Limb (tissue), 2 donors: ENCODE data around the gene HNRNPCL1.
"Not testable (repeated sequence)": the region's sequence is repeated elsewhere in the genome, so short reads cannot be mapped to it uniquely, and the experiment has no call there.

Experiments
- DNase-seq, 2 donors: peaks; one replicate each; pipeline ENCODE4 v3.0.0-alpha.2; 2016; ENCODE audit errors: extremely low spot score in 2 of 2

HNRNPCL1 gene

DNA sequence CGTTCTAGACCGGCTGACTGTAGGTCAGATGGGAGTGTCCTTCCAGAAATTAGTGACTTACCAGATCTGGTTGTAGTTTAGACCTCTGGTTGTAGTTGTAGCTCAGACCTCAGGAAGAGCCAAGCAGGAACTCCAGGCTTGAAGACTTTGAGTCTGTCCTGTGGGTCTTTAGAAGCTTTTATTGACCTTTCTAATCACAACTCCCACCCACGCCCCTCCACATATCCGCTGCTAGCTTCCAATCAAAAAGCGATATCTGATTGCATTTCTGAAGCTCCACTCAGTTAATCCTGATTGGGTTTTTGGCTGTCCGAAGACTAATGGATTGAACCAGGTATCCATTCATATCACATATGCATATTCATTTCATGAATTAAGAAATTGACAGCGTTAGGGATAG lies at the start of gene HNRNPCL1:
Gene HNRNPCL1 (minus strand): TSS at position 101 of the 400 bp plus-strand sequence. CDS start 431 bp downstream, outside the sequence.
- DNase-seq, result not testable (repeated sequence)

DNA sequence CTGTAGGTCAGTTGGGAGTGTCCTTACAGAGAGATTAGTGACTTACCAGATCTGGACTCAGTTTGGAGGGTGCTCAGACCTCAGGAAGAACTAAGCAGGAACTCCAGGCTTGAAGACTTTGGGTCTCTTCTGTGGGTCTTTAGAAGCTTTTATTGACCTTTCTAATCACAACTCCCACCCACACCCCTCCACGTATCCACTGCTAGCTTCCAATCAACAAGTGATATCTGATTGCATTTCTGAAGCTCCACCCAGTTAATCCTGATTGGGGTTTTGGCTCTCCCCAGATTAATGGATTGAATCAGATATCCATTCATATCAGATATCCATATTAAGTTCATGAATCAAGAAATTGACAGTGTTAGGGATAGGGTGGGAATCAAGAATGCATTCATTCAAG lies 49.6 kb upstream of the HNRNPCL1 start, which contains the start of gene PRAMEF10:
Gene PRAMEF10 (minus strand): TSS at position 101 of the 400 bp plus-strand sequence. CDS start 2,423 bp downstream, outside the sequence.
- not testable (repeated sequence) for DNase-seq

DNA sequence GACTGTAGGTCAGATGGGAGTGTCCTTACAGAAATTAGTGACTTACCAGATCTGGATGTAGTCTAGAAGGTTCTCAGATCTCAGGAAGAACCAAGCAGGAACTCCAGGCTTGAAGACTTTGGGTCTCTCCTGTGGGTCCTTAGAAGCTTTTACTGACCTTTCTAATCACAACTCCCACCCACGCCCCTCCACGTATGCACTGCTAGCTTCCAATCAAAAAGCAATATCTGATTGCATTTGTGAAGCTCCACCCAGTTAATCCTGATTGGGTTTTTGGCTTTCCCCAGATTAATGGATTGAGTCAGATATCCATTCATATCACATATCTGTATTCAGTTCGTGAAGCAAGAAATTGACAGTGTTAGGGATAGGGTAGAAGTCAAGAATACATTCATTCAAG lies 37.6 kb upstream of the HNRNPCL1 start, which contains the start of gene PRAMEF4:
Gene PRAMEF4 (minus strand): TSS at position 101 of the 400 bp plus-strand sequence. CDS start 2,807 bp downstream, outside the sequence.
- not testable (repeated sequence) for DNase-seq

DNA sequence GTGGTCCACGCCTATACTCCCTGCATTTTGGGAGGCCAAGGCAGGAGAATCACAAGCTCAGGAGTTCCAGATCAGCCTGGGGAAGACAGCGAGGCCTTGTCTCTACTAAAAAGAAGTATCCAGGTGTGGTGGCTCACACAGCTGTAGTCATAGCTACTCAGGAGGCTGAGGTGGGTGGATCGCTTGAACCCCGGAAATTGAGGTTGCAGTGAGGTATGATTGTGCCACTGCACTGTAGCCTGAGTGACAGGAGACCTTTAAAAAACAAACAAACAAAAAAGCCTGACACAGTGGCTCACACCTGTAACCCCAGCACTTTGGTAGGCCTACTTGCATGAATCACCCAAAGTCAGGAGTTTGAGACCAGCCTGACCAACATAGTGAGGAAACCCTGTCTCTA lies 29.9 kb upstream of the HNRNPCL1 start:
- not testable (repeated sequence) for DNase-seq

DNA sequence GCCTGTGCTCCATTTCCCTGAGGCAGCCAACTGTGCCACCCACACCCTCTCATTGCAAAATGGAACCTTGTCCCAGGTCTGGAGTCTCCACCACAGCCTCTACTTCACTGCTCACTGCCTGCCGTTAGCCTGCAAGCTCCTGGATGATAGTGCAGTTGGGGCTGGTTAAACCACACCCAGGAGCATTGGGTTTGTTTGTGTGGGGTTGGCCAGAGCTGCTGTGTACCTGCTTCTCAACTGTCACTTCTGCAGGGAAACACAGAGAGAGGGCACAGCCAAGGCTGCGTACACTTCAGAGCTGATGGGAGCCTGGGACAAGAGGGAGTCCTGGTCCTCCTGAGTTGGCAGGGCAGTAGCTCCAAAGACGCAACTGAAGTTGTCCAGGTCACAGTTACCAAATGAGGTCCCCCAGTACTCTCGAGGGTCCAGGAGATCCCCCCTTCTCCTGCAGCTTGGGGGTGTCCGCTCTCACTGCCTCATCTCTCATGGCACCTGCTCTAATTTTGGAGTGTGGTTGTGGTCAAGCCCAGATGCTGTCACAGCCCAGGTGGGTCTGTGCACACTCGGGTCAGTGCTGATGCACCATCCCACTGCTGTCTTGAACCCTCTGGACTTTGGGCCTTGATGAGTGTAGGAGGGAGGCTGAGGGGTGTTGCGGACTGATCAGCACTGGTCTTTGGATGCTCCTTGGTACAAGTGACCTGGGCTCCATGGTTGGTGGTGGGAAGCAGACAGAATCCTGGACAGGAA lies 14.8 kb upstream of the HNRNPCL1 start:
- DNase-seq, result not testable (repeated sequence)

DNA sequence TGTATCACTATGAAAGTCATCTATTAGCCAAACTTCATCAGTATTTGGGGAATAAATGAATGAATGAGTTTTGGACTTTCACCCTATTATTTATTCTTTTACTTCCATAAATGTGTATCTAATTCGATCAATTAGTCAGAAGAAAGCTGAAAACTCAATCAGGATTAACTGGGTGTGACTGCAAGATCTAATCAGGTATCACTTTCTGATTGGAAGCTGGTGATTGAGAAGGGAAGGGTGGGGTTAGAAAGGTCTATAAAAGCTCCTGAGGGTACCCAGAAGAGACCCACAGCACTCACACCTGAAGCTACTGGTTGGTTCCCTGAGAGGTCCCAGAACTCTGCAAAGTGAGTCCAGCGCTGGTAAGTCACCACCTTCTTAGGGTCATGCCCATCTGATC lies 8.3 kb upstream of the HNRNPCL1 start, which contains the start of gene PRAMEF2:
Gene PRAMEF2 (plus strand): TSS at position 301 of the 400 bp plus-strand sequence. CDS start 1,924 bp downstream, outside the sequence.
- not testable (repeated sequence) for DNase-seq

DNA sequence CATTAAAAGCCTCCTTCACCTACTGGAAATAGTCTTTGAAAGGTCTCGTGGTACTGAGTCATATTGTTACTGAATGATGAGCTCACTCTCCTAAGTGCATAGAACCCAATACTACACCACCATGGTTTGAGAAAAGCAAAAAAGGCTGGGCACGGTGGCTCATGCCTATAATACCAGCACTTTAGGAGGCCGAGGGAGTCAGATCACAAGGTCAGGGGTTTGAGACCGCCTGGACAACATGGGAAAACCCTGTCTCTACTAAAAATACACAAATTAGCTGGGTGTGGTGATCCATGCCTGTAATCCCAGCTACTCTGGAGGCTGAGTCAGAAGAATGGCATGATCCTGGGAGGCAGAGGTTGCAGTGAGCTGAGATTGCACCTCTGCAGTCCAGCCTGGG lies 3.3 kb upstream of the HNRNPCL1 start:
- DNase-seq, result no peak

DNA sequence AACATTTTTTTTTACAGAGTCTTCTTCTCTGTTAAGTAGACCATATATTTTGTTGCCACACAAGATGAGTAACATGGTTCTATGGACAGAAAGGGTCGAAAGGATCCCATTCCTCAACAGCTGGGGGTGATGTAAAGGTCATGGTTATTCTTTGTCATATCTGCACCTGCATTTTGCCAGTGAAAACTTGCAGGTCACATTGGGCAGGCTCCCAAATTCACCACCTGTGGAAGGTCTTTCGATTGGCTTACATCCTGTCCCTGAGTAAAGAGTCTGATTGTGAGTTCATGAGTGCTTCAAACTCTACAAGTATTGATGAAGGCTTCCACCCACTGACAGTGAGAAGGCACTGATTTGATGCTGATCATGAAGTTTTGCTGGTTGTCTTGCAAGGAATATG lies 15.3 kb downstream of the HNRNPCL1 start:
- DNase-seq, result not testable (repeated sequence)

DNA sequence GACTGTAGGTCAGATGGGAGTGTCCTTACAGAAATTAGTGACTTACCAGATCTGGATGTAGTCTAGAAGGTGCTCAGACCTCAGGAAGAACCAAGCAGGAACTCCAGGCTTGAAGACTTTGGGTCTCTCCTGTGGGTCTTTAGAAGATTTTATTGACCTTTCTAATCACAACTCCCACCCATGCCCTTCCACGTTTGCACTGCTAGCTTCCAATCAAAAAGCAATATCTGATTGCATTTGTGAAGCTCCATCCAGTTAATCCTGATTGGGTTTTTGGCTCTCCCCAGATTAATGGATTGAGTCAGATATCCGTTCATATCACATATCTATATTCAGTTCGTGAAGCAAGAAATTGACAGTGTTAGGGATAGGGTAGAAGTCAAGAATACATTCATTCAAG lies 17.2 kb downstream of the HNRNPCL1 start, which contains the start of gene PRAMEF11:
Gene PRAMEF11 (minus strand): TSS at position 101 of the 400 bp plus-strand sequence. CDS start 2,621 bp downstream, outside the sequence.
- not testable (repeated sequence) for DNase-seq

DNA sequence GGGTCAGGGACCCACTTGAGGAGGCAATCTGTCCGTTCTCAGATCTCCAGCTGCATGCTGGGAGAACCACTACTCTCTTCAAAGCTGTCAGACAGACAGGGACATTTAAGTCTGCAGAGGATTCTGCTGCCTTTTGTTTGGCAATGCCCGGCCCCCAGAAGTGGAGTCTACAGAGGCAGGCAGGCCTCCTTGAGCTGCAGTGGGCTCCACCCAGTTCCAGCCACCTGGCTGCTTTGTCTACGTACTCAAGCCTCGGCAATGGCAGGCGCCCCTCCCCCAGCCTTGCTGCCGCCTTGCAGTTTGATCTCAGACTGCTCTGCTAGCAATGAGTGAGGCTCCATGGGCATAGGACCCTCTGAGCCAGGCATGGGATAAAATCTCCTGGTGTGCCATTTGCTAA lies 29.5 kb downstream of the HNRNPCL1 start:
- not testable (repeated sequence) for DNase-seq

DNA sequence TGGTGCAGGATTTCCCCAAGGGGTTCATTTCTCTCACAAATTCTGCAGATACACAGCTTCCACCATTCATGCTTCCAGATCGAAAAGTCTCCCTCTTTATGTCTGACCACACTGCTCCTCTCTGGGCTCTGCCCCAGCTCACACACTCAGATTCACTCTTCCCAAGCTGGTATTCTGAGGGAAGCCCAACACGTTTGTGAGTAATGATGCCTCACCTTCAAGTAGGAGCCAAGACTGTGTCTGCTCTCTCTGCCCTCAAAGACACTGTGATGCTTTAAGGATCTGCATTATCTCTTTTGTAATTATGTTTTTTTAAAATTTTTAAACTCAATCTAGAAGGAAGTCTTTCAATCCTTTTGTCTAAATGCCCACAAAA lies 37.1 kb downstream of the HNRNPCL1 start:
- no peak for DNase-seq

DNA sequence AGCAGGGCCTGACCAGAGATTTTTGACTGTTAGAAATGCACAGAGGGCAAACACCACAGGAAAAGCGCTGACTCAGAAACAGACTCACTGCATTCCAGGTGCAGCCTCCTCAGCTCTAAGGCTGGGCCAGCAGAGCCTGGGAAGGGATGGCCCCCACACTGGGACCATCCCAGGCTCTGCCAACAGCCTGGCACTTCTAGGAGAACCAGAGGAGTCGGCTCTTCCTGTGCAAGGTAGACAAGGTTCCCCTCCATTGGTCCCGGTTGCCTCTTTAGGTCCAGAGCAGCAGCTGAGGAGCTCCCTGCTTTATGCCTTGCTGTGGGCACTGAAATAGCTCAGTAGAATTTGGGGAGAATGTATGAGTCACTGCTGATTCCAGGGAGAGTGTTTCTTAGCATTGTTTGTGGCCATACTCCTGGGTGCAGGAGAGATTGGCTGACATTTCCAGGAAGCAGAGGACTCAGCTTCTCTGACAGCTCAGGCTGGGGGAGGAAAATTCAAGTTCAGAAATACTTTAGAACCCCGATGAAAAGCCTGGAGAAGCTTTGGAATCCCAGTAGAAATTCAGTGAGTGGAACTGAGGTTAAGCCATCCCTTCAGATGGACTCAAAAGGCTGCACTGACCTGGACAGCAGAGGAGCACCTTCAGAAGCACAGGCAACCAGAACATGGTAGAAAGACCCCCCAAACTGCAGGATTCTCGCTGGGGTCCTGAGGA lies 37.7 kb downstream of the HNRNPCL1 start:
- no peak for DNase-seq

DNA sequence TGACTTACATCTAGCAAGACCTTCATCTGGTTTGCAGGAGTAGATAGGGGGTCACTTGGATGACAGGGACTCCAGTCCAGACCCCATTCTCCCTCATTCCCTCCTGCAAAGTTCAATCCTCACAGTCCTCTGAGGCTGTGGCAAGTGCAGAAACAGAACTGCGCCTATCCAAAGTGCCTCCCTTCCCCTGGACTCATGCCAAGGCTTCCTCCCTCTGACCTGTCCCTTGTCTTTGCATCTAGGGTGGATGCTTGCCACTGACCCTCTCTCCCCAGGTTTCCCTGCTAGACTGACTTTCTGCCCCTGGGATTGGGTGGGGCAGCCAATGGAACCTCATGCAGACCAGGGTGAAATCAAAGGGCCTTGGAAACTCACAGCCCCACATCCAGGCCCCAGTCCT lies 38.6 kb downstream of the HNRNPCL1 start:
- no peak for DNase-seq

DNA sequence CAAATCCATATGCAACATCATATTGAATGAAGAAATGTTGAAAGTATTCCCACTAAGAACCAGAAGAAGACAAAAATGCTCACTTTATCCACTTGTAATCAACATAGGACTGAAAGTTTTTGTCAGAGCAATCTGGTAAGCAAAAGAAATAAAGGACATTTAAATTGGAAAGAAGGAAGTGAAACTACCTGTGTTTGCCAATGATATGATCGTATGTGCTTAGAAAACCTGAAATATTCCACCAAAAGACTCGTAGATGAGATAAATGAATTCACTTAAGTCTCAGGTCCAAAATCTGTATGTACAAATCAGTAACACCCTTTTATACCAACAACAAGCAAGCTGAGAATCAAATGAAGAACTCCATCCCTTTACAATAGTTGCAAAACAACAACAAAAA lies 48.8 kb downstream of the HNRNPCL1 start:
- no peak for DNase-seq

DNA sequence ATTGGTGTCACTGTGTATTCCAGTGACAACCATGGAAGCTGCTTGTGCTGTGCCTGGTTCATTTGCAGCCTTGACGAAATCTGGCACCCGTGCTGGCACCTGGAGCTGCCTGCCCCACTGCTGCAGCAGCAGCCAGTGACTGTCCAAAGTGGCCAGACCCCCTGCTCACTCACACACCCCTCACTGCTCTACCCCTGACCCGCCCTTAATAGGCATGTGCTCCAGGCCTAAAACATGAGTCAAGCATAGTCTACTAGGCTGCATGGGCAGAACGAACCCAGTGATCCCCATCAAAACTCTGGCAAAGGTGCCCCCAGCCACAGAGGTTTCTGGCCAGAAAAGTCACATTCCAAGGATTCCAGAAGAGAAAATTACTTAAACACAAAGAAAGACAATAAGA lies 49.6 kb downstream of the HNRNPCL1 start:
- DNase-seq, result no peak
